ENCODE results near the gene POLR2J2. TPM values are rescaled to one million over a fixed set of nuclear protein-coding genes. Genes with fewer than 3 reads are reported as not detected.
"Not testable (repeated sequence)": the region's sequence is repeated elsewhere in the genome, so short reads cannot be mapped to it uniquely, and the experiment has no call there.

The POLR2J2 gene
- total RNA-seq, 2 donors from 2014 or later, result 7.0 to 15.5 TPM

- not testable (repeated sequence) for H3K27me3 ChIP-seq (ENCODE audit: control insufficient read depth, insufficient read depth, low read length, poor library complexity, severe bottlenecking); H3K27ac ChIP-seq (ENCODE audit: low read depth, low read length); H3K27me3 Mint-ChIP-seq (ENCODE audit: insufficient read depth); H3K4me1 ChIP-seq (ENCODE audit: control insufficient read depth, insufficient read depth, low read length); H3K36me3 Mint-ChIP-seq (ENCODE audit: low read depth); H3K27ac Mint-ChIP-seq; H3K9ac ChIP-seq (ENCODE audit: extremely low read depth, low read length, poor library complexity, severe bottlenecking); H3K9me3 Mint-ChIP-seq; H3K36me3 ChIP-seq (ENCODE audit: control insufficient read depth, insufficient read depth, low read length); H3K4me3 Mint-ChIP-seq; H3K9me3 ChIP-seq (ENCODE audit: control insufficient read depth, low read length); H3K4me3 ChIP-seq (ENCODE audit: low read length); H3K4me1 Mint-ChIP-seq
- WGBS, 2 experiments (ENCODE audit: insufficient coverage in 1 of 2, insufficient read length in 1 of 2), result 83 to 93% methylated on average over 3 of the region's 8 CpGs
- DNase-seq, result peak; percentile 6
These were observed 53.3 kb downstream of the POLR2J2 start for GRCh38 chr7:102618122-102618521.

- peak; percentile 64 for DNase-seq
- not testable (repeated sequence) for H3K9me3 Mint-ChIP-seq; H3K27me3 Mint-ChIP-seq (ENCODE audit: insufficient read depth); H3K4me1 ChIP-seq (ENCODE audit: control insufficient read depth, insufficient read depth, low read length); H3K27me3 ChIP-seq (ENCODE audit: control insufficient read depth, insufficient read depth, low read length, poor library complexity, severe bottlenecking); H3K27ac ChIP-seq (ENCODE audit: low read depth, low read length); H3K27ac Mint-ChIP-seq; H3K36me3 Mint-ChIP-seq (ENCODE audit: low read depth); H3K9me3 ChIP-seq (ENCODE audit: control insufficient read depth, low read length); H3K4me3 Mint-ChIP-seq; H3K9ac ChIP-seq (ENCODE audit: extremely low read depth, low read length, poor library complexity, severe bottlenecking); H3K36me3 ChIP-seq (ENCODE audit: control insufficient read depth, insufficient read depth, low read length); H3K4me3 ChIP-seq (ENCODE audit: low read length); H3K4me1 Mint-ChIP-seq
- WGBS, 2 experiments (ENCODE audit: insufficient coverage in 1 of 2, insufficient read length in 1 of 2), result 0% methylated on average over 21 of the region's 62 CpGs; no CpG with 5 or more reads in 1 of the 2 experiments
These were observed 54.8 kb downstream of the POLR2J2 start, which contains the start of gene RASA4 for GRCh38 chr7:102616507-102617125. TSS of gene RASA4 (minus strand) at chr7:102616756. CDS start at chr7:102616689, 67 bp downstream.

Other genes starting within 250 kb of the POLR2J2 start
- 10 to 100 TPM; 24.3 to 26.1 TPM for gene ORAI2, start 238.1 kb downstream of the POLR2J2 start, total RNA-seq
- 10 to 100 TPM; 16.2 to 17.2 TPM for gene ALKBH4, start 206.8 kb downstream of the POLR2J2 start, total RNA-seq
- gene LRWD1, start 206.7 kb downstream of the POLR2J2 start, total RNA-seq, result 10 to 100 TPM; 30.9 to 43.5 TPM
- gene POLR2J, start 192.7 kb downstream of the POLR2J2 start, total RNA-seq, result 10 to 100 TPM; 48.6 to 59.0 TPM
- gene RASA4B, start 153.9 kb downstream of the POLR2J2 start, total RNA-seq, result 10 to 100 TPM in 1 of 2 donors, 1 to 10 TPM in 1; 3.5 to 11.5 TPM
- gene UPK3BL2, start 128.0 kb downstream of the POLR2J2 start, total RNA-seq, result 10 to 100 TPM in 1 of 2 donors, 1 to 10 TPM in 1; 9.8 to 25.5 TPM
- not detected for gene SPDYE2, start 120.4 kb downstream of the POLR2J2 start, total RNA-seq
- gene POLR2J3, start 99.1 kb downstream of the POLR2J2 start, total RNA-seq, result 10 to 100 TPM; 24.9 to 42.9 TPM
- gene RASA4, start 54.9 kb downstream of the POLR2J2 start, total RNA-seq, result 10 to 100 TPM; 10.9 to 44.0 TPM
- 10 to 100 TPM; 16.8 to 18.7 TPM for gene UPK3BL1, start 28.9 kb downstream of the POLR2J2 start, total RNA-seq
- gene SPDYE2B, start 21.3 kb downstream of the POLR2J2 start, total RNA-seq, result not detected
- 1 to 10 TPM; 5.6 to 7.8 TPM for gene FAM185A, start 77.3 kb upstream of the POLR2J2 start, total RNA-seq
- gene LRRC17, start 241.3 kb upstream of the POLR2J2 start, total RNA-seq, result under 1 TPM; 0.18 to 0.53 TPM